Endothelial cell of umbilical vein (primary cell): ENCODE data around the gene PLOD2. TPM values are rescaled to one million over a fixed set of nuclear protein-coding genes. Genes with fewer than 3 reads are reported as not detected.

Experiments used
- BruUV-seq: library from RNA; stranded (reverse); fragments of 400-500 nt; replicated peaks from 2 replicates; lab custom pipeline; 2021; lab: Mats Ljungman, UMichigan
- CTCF ChIA-PET: fragments of 300-600, 350-600 bp; sonication (Branson Sonifier 250); formaldehyde crosslinking; loops from one replicate; lab custom pipeline; 2021; ENCODE audit warnings: antibody characterized with exemption, inconsistent platforms; lab: Charles Lee
- POLR2A ChIA-PET: fragments of 300-600, 350-600 bp; sonication (Branson Sonifier 250); formaldehyde crosslinking; loops from one replicate; lab custom pipeline; 2021; ENCODE audit warnings: antibody characterized with exemption, inconsistent platforms; lab: Charles Lee
- DNase-seq: peaks from one replicate; pipeline ENCODE4 v3.0.0-alpha.2; 2011; ENCODE audit warnings: low read depth, low spot score
- FAIRE-seq: peaks from 2 replicates; lab custom pipeline; 2011; peaks lifted over from hg19 to GRCh38; lab: Jason Lieb, UNC
- H2AFZ ChIP-seq: 2 replicates; pipeline ENCODE4 v1.6.0; 2012; ENCODE audit warnings: low read depth, low read length, control low read depth, inconsistent platforms
- H3K27ac ChIP-seq: 2 replicates; pipeline ENCODE4 v1.5.1; 2011; ENCODE audit warnings: low read depth, mild to moderate bottlenecking, control low read depth, low read length, moderate library complexity; ENCODE audit not compliant: insufficient read depth
- H3K27me3 ChIP-seq, 2 experiments: 2 replicates each; pipeline versions ENCODE4 v1.6.0 to v1.6.1; 2011; ENCODE audit warnings: low read length in 2 of 2, mixed read lengths in 1 of 2; ENCODE audit not compliant: control insufficient read depth in 2 of 2, insufficient read depth in 2 of 2
- H3K36me3 ChIP-seq, 2 experiments: 2 replicates in 1 of 2; 3 replicates in 1 of 2; pipeline ENCODE4 v1.5.1; 2011; ENCODE audit warnings: low read length in 2 of 2, mild to moderate bottlenecking in 1 of 2, moderate library complexity in 1 of 2; ENCODE audit not compliant: control insufficient read depth in 2 of 2, insufficient read depth in 2 of 2; ENCODE audit errors: extremely low read depth in 1 of 2
- H3K4me1 ChIP-seq: 3 replicates; pipeline ENCODE4 v1.5.1; 2011; ENCODE audit warnings: mild to moderate bottlenecking, low read length; ENCODE audit not compliant: control insufficient read depth, insufficient read depth; ENCODE audit errors: extremely low read depth
- H3K4me2 ChIP-seq: 2 replicates; pipeline ENCODE4 v1.6.1; 2011; ENCODE audit warnings: low read length, control low read depth, mixed read lengths; ENCODE audit not compliant: insufficient read depth
- H3K4me3 ChIP-seq, 3 experiments: fragments of 200-600 bp in 1 of 3; sonication (generic), shearing (Covaris generic) in 1 of 3; replicated peaks in 1 of 3; 2 replicates each; pipeline ENCODE4 v1.5.1; 2011 to 2016; ENCODE audit warnings: control low read depth in 3 of 3, low read length in 3 of 3, mild to moderate bottlenecking in 2 of 3, inconsistent platforms in 1 of 3, low read depth in 1 of 3, moderate library complexity in 1 of 3; ENCODE audit not compliant: insufficient read depth in 1 of 3
- H3K79me2 ChIP-seq: 2 replicates; pipeline ENCODE4 v1.6.0; 2012; ENCODE audit warnings: low read length, inconsistent platforms; ENCODE audit not compliant: control insufficient read depth, insufficient read depth
- H3K9ac ChIP-seq: replicated peaks from 2 replicates; pipeline ENCODE3; 2011; ENCODE audit warnings: low read length, control low read depth; ENCODE audit not compliant: insufficient read depth; ENCODE audit errors: extremely low read depth
- H3K9me1 ChIP-seq: replicated peaks from 3 replicates; pipeline ENCODE4 v1.6.0; 2011; ENCODE audit warnings: mild to moderate bottlenecking, low read length; ENCODE audit not compliant: control insufficient read depth, insufficient read depth; ENCODE audit errors: extremely low read depth
- H3K9me3 ChIP-seq: replicated peaks from 2 replicates; pipeline ENCODE4 v1.5.1; 2012; ENCODE audit warnings: low read length, inconsistent platforms; ENCODE audit not compliant: control insufficient read depth, insufficient read depth
- H4K20me1 ChIP-seq: replicated peaks from 2 replicates; pipeline ENCODE3; 2011; ENCODE audit warnings: mild to moderate bottlenecking, low read length; ENCODE audit not compliant: control insufficient read depth, insufficient read depth; ENCODE audit errors: extremely low read depth
- CTCF ChIP-seq, 2 donors: IDR thresholded peaks; 1 replicate in 1 of 2; 2 replicates in 1 of 2; pipeline ENCODE4 v1.5.1; 2011; ENCODE audit warnings: low read length in 2 of 2, mild to moderate bottlenecking in 2 of 2, moderate library complexity in 2 of 2, control low read depth in 1 of 2, inconsistent platforms in 1 of 2, low read depth in 1 of 2; ENCODE audit not compliant: insufficient read depth in 1 of 2; ENCODE audit errors: extremely low read depth in 1 of 2
- EZH2 ChIP-seq: IDR thresholded peaks from 2 replicates; pipeline ENCODE4 v1.6.1; 2012; ENCODE audit warnings: borderline replicate concordance, low read depth, mild to moderate bottlenecking, moderate library complexity, low read length, inconsistent platforms; ENCODE audit not compliant: severe bottlenecking
- FOS ChIP-seq: IDR thresholded peaks from 2 replicates; pipeline ENCODE4 v1.6.1; 2011; ENCODE audit warnings: mild to moderate bottlenecking, low read length, moderate library complexity, borderline replicate concordance; ENCODE audit not compliant: insufficient read depth
- JUN ChIP-seq: IDR thresholded peaks from 2 replicates; pipeline ENCODE4 v1.6.1; 2011; ENCODE audit warnings: borderline replicate concordance, low read depth; ENCODE audit not compliant: insufficient read length, insufficient read depth
- MAX ChIP-seq: IDR thresholded peaks from 2 replicates; pipeline ENCODE4 v1.6.1; 2011; ENCODE audit not compliant: insufficient read depth, insufficient read length
- POLR2AphosphoS5 ChIP-seq: IDR thresholded peaks from 2 replicates; pipeline ENCODE4 v1.6.1; 2012; ENCODE audit warnings: low read depth, mild to moderate bottlenecking, control low read depth, low read length, moderate library complexity; ENCODE audit not compliant: insufficient read depth
- dilution Hi-C: fragments of 300-500 bp; cut with MboI; formaldehyde crosslinking; loops from one replicate; pipeline ENCODE4 v1.15.0; 2019; ENCODE audit warnings: low sequenced_read_pairs; ENCODE audit not compliant: extremely low pct_ligation_motif_present
- intact Hi-C: fragments of 100-400 bp; cut with micrococcal nuclease; formaldehyde crosslinking; loops from one replicate; pipeline ENCODE4 v1.10.0; 2022
- polyA plus RNA-seq, 4 experiments: library from polyadenylated mRNA; depleted of rRNA in 3 of 4; stranded (reverse) in 3 of 4; unstranded in 1 of 4; fragments of >200 nt; gene quantifications; 2 replicates each; pipeline versions ENCODE4 v1.2.1 to v1.2.3, GENCODE V29; 2011 to 2012; ENCODE audit warnings: missing spikeins in 1 of 4
- total RNA-seq: library from RNA; stranded (reverse); gene quantifications from 2 replicates; pipeline ENCODE4 v1.2.3, GENCODE V29; 2021

The PLOD2 gene
- total and polyA plus RNA-seq, 2 donors (not counting 3 experiments of a cell fraction or from before 2014, with no cell fraction given), result 36.1 to 193 TPM

- Histone ChIP-seq H3K4me1 (peaks cover 15% of the 10 kb centered on the region), H3K27me3 (no peaks in the 10 kb centered on the region), H3K27ac (no peak overlapping the region), H3K4me3 (no peak overlapping the region), H3K9me1 (no peaks in the 10 kb centered on the region), H3K4me2 (no peak overlapping the region), H3K79me2 (peaks cover 97% of the 10 kb centered on the region), H3K9me3 (no peaks in the 10 kb centered on the region), H3K9ac (no peak overlapping the region), H3K36me3 (no peaks in the 10 kb centered on the region), H4K20me1 (peaks cover 8% of the 10 kb centered on the region), H2AFZ (no peak overlapping the region)
- DNase-seq (no peak), FAIRE-seq (no peak)
- POLR2A ChIA-PET, result no interaction called here
- CTCF ChIA-PET, result no interaction called here
- no peak for TF ChIP-seq MAX
- no peak for TF ChIP-seq CTCF (IDR thresholded peaks at IDR 0.05; ENCODE audit: extremely low read depth in 1 of 2, insufficient read depth in 1 of 2, low read depth in 1 of 2, low read length in 2 of 2)
- TF ChIP-seq JUN, result no peak
- no peak for TF ChIP-seq EZH2
- peak; percentile 81 for TF ChIP-seq FOS
- no peak for TF ChIP-seq POLR2AphosphoS5
- intact Hi-C loops, result no loop called here
- no TSS peak for BruUV-seq
- dilution Hi-C loops, result no loop called here
Measured at GRCh38 chr3:146131616-146132410, 29.2 kb downstream of the PLOD2 start.
